Measurements from ENCODE around the gene B4GAT1. TPM values are rescaled to one million over a fixed set of nuclear protein-coding genes. Genes with fewer than 3 reads are reported as not detected.
A peak's percentile ranks its signal among the peaks of the same experiment; 100 is the strongest.

Gene B4GAT1
- total and polyA plus RNA-seq, 9 of the 15 experiments (the other 6 are each of a cell fraction or from before 2014, with no cell fraction given): 0.86 to 9.5 (median 3.8) TPM

GRCh38 chr11:66360406-66361073, 13.1 kb upstream of the B4GAT1 start:
- Histone ChIP-seq H3K4me2 (ENCODE audit: insufficient read depth, low read length) (no peak overlapping the region), H3K27me3 (ENCODE audit: control insufficient read depth in 2 of 2, insufficient read depth in 2 of 2, low read length in 2 of 2) (no peaks in the 10 kb centered on the region), H3K79me2 (ENCODE audit: control insufficient read depth, insufficient read depth, low read length) (no peaks in the 10 kb centered on the region), H3K9me3 (replicated peaks; ENCODE audit: control insufficient read depth, insufficient read depth, low read depth, low read length) (no peaks in the 10 kb centered on the region), H2AFZ (ENCODE audit: low read depth, low read length) (no peak overlapping the region), H4K20me1 (replicated peaks; ENCODE audit: control insufficient read depth, insufficient read depth, low read length) (peaks cover 18% of the 10 kb centered on the region), H3K27ac (ENCODE audit: extremely low read depth, low read depth, low read length) (no peak overlapping the region), H3K9ac (ENCODE audit: insufficient read depth in 1 of 2, low read depth in 2 of 2, low read length in 2 of 2) (peak overlapping the region in 1 of 2 experiments; percentile 0; a peak in 2 of 4 replicates), H3K9me1 (ENCODE audit: control insufficient read depth, insufficient read depth, low read length) (no peaks in the 10 kb centered on the region), H3K4me3 (no peak overlapping the region), H3K36me3 (ENCODE audit: control insufficient read depth, insufficient read depth, low read length) (peaks cover 32% of the 10 kb centered on the region; the same call in 2 of the 3 replicates), H3K4me1 (replicated peaks in 1 of 2; ENCODE audit: control insufficient read depth in 2 of 2, insufficient read depth in 2 of 2, low read length in 2 of 2) (peaks cover 0 to 15% of the 10 kb centered on the region in 2 experiments; a peak in 4 of 5 replicates)
- POLR2A ChIA-PET: interaction anchor here (0.6 to 2.8 kb wide), 8 partner anchors 8 to 78 kb away, joined by 3 to 12 read pairs (median 5); partner anchors contain the start of gene B4GAT1
- intact Hi-C loops (cut with micrococcal nuclease): no loop called here
- no TSS peak for BruUV-seq (replicated peaks)
- no peak for FAIRE-seq
- WGBS (ENCODE audit: insufficient coverage, low coverage, missing lambda C conversion rate): 83% methylated on average over 10 of the region's 15 CpGs
- DNase-seq (ENCODE audit: extremely low read depth in 1 of 4, low spot score in 3 of 4): peak in 2 of 4 experiments; percentile 12 to 20
- CTCF ChIA-PET (ENCODE audit: low intra/inter-chr PET ratio): no interaction called here
- in situ Hi-C loops (cut with MboI): no loop called here
- ATAC-seq: no peak
- TF ChIP-seq ZNF561 (CRISPR knock-in tag; conservative IDR thresholded peaks at IDR 0.05) (no peak), ESRRB (CRISPR knock-in tag; IDR thresholded peaks at IDR 0.05; ENCODE audit: borderline replicate concordance) (no peak), POLR2A (conservative IDR thresholded peaks at IDR 0.05) (peak; percentile 12; the same call in 1 of the 2 replicates), ZNF436 (CRISPR knock-in tag; IDR thresholded peaks at IDR 0.05) (no peak), SAP30 (IDR thresholded peaks at IDR 0.05; ENCODE audit: borderline replicate concordance, insufficient read depth, low read depth, low read length, poor library complexity, severe bottlenecking) (no peak), ZHX1 (conservative IDR thresholded peaks at IDR 0.05; ENCODE audit: low read length) (no peak), IRF1 (CRISPR knock-in tag; IDR thresholded peaks at IDR 0.05; ENCODE audit: borderline replicate concordance) (no peak), MYNN (IDR thresholded peaks at IDR 0.05) (peak; percentile 49; the same call in 1 of the 2 replicates), MYNN (CRISPR knock-in tag; IDR thresholded peaks at IDR 0.05) (no peak), PRMT5 (CRISPR knock-in tag; IDR thresholded peaks at IDR 0.05) (no peak), SUPT5H (IDR thresholded peaks at IDR 0.05) (peak; percentile 50), RBM14 (IDR thresholded peaks at IDR 0.05; ENCODE audit: borderline replicate concordance, insufficient read depth, low read depth, low read length) (no peak), NCOA4 (IDR thresholded peaks at IDR 0.05; ENCODE audit: partially characterized antibody) (no peak), RBM22 (IDR thresholded peaks at IDR 0.05; ENCODE audit: low read depth, low read length, poor library complexity, severe bottlenecking) (peak; percentile 42), GABPB1 (CRISPR knock-in tag; IDR thresholded peaks at IDR 0.05) (no peak), POLR2AphosphoS2 (IDR thresholded peaks at IDR 0.05; ENCODE audit: low read length) (peak; percentile 69; the same call in 1 of the 2 replicates), E2F5 (CRISPR knock-in tag; IDR thresholded peaks at IDR 0.05) (0 out of 2 replicates have a peak, but pooled peaks have one; percentile 36)
